Hematopoietic multipotent progenitor cell treated with erythropoietin and hydrocortisone succinate and interleukin-3 and kit ligand, for 8 days (in vitro differentiated cells): ENCODE data around the gene NPSR1.
A peak's percentile ranks its signal among the peaks of the same experiment; 100 is the strongest.
"Not testable (repeated sequence)": the region's sequence is repeated elsewhere in the genome, so short reads cannot be mapped to it uniquely, and the experiment has no call there.

ENCODE experiments used
- DNase-seq: peaks from one replicate; pipeline ENCODE4 v3.0.0-alpha.2; 2015

Gene NPSR1

GRCh38 chr7:34759477-34760125 is 101.6 kb downstream of the NPSR1 start:
- DNase-seq, result peak; percentile 19

- DNase-seq, result no peak
Observed at GRCh38 chr7:34760271-34760670, 102.3 kb downstream of the NPSR1 start.

GRCh38 chr7:34761206-34761605 is 103.2 kb downstream of the NPSR1 start:
- DNase-seq, result no peak

- DNase-seq, result no peak
Observed at GRCh38 chr7:34761627-34762026, 103.6 kb downstream of the NPSR1 start.

- DNase-seq, result no peak
Observed at GRCh38 chr7:34762764-34763163, 104.7 kb downstream of the NPSR1 start.

GRCh38 chr7:34772296-34772938 is 114.4 kb downstream of the NPSR1 start:
- no peak for DNase-seq

GRCh38 chr7:34776748-34777358 is 118.8 kb downstream of the NPSR1 start:
- no peak for DNase-seq

GRCh38 chr7:34780546-34780945 is 122.5 kb downstream of the NPSR1 start:
- no peak for DNase-seq

GRCh38 chr7:34787586-34787985 is 129.6 kb downstream of the NPSR1 start:
- no peak for DNase-seq

GRCh38 chr7:34806831-34807230 is 148.8 kb downstream of the NPSR1 start:
- no peak for DNase-seq

GRCh38 chr7:34807548-34808340 is 149.7 kb downstream of the NPSR1 start:
- no peak for DNase-seq

GRCh38 chr7:34814203-34814842 is 156.3 kb downstream of the NPSR1 start:
- DNase-seq, result not testable (repeated sequence)

GRCh38 chr7:34821932-34822558 is 164.0 kb downstream of the NPSR1 start:
- no peak for DNase-seq

GRCh38 chr7:34823650-34824258 is 165.7 kb downstream of the NPSR1 start:
- DNase-seq, result peak; percentile 48

- no peak for DNase-seq
Observed at GRCh38 chr7:34825221-34825620, 167.2 kb downstream of the NPSR1 start.

GRCh38 chr7:34830390-34830789 is 172.4 kb downstream of the NPSR1 start:
- DNase-seq, result no peak

GRCh38 chr7:34831436-34831835 is 173.4 kb downstream of the NPSR1 start:
- no peak for DNase-seq

- DNase-seq, result no peak
Observed at GRCh38 chr7:34832020-34832419, 174.0 kb downstream of the NPSR1 start.

- DNase-seq, result no peak
Observed at GRCh38 chr7:34835901-34836600, 178.0 kb downstream of the NPSR1 start.

GRCh38 chr7:34837316-34837715 is 179.3 kb downstream of the NPSR1 start:
- DNase-seq, result no peak

- DNase-seq, result no peak
Observed at GRCh38 chr7:34837801-34838201, 179.8 kb downstream of the NPSR1 start.
